GM18526 (cell line): ENCODE data around the gene GATAD2B.

Experiments
- POLR2A ChIP-seq: IDR thresholded peaks from 3 replicates; pipeline ENCODE4 v1.6.1; 2011; ENCODE audit not compliant: insufficient read length; ENCODE audit errors: extremely low read depth

GATAD2B gene

GRCh38 chr1:153831026-153831425 lies 91.7 kb downstream of the GATAD2B start:
- TF ChIP-seq POLR2A: no peak

- TF ChIP-seq POLR2A: no peak
Measured at GRCh38 chr1:153827168-153827964, 95.4 kb downstream of the GATAD2B start.

- no peak for TF ChIP-seq POLR2A
Measured at GRCh38 chr1:153818876-153819275, 103.9 kb downstream of the GATAD2B start.

- TF ChIP-seq POLR2A: no peak
Measured at GRCh38 chr1:153816283-153816889, 106.4 kb downstream of the GATAD2B start.

GRCh38 chr1:153805886-153806719 lies 116.7 kb downstream of the GATAD2B start:
- no peak for TF ChIP-seq POLR2A

- no peak for TF ChIP-seq POLR2A
Measured at GRCh38 chr1:153805042-153805745, 117.6 kb downstream of the GATAD2B start.

GRCh38 chr1:153804112-153804511 lies 118.7 kb downstream of the GATAD2B start:
- TF ChIP-seq POLR2A: no peak

GRCh38 chr1:153803470-153804056 lies 119.2 kb downstream of the GATAD2B start:
- TF ChIP-seq POLR2A: no peak

GRCh38 chr1:153801786-153802697 lies 120.7 kb downstream of the GATAD2B start:
- no peak for TF ChIP-seq POLR2A

- no peak for TF ChIP-seq POLR2A
Measured at GRCh38 chr1:153801028-153801625, 121.6 kb downstream of the GATAD2B start.

- no peak for TF ChIP-seq POLR2A
Measured at GRCh38 chr1:153800516-153800915, 122.3 kb downstream of the GATAD2B start.

GRCh38 chr1:153799566-153800465 lies 123.0 kb downstream of the GATAD2B start:
- no peak for TF ChIP-seq POLR2A
